ENCODE data around the gene CCDC141. TPM values are rescaled to one million over a fixed set of nuclear protein-coding genes. Genes with fewer than 3 reads are reported as not detected.
"Not testable (repeated sequence)": the region's sequence is repeated elsewhere in the genome, so short reads cannot be mapped to it uniquely, and the experiment has no call there.

The CCDC141 gene
- total RNA-seq, 2 donors from 2014 or later, result 118 to 142 TPM

- Histone ChIP-seq H3K27me3 (ENCODE audit: control insufficient read depth, insufficient read depth, low read length, poor library complexity, severe bottlenecking) (no peaks in the 10 kb centered on the region), H3K9ac (ENCODE audit: extremely low read depth, low read length, poor library complexity, severe bottlenecking) (no peak overlapping the region), H3K9me3 (ENCODE audit: control insufficient read depth, low read length) (peaks cover 17% of the 10 kb centered on the region), H3K4me1 (ENCODE audit: control insufficient read depth, insufficient read depth, low read length) (no peaks in the 10 kb centered on the region), H3K36me3 (ENCODE audit: control insufficient read depth, insufficient read depth, low read length) (peaks cover 58% of the 10 kb centered on the region), H3K4me3 (ENCODE audit: low read length) (peak overlapping the region; percentile 86), H3K27ac (ENCODE audit: low read depth, low read length) (no peak overlapping the region)
- Mint-ChIP-seq H3K27me3 (ENCODE audit: insufficient read depth) (no peaks in the 10 kb centered on the region), H3K36me3 (ENCODE audit: low read depth) (peaks cover 62% of the 10 kb centered on the region), H3K9me3 (peaks cover 20% of the 10 kb centered on the region), H3K27ac (no peak overlapping the region), H3K4me3 (no peak overlapping the region), H3K4me1 (peaks cover 37% of the 10 kb centered on the region)
- TF ChIP-seq CTCF (conservative IDR thresholded peaks at IDR 0.05), result no peak
- 93% methylated on average over 2 of the region's 2 CpGs; no CpG with 5 or more reads in 1 of the 2 experiments for WGBS, 2 experiments (ENCODE audit: insufficient coverage in 1 of 2, insufficient read length in 1 of 2)
- DNase-seq, result no peak
Measured at GRCh38 chr2:179048099-179048498, 1.8 kb downstream of the CCDC141 start.

- not testable (repeated sequence) for DNase-seq; H3K4me3 Mint-ChIP-seq; H3K27me3 ChIP-seq (ENCODE audit: control insufficient read depth, insufficient read depth, low read length, poor library complexity, severe bottlenecking); H3K4me1 ChIP-seq (ENCODE audit: control insufficient read depth, insufficient read depth, low read length); H3K27ac ChIP-seq (ENCODE audit: low read depth, low read length); H3K27me3 Mint-ChIP-seq (ENCODE audit: insufficient read depth); H3K9ac ChIP-seq (ENCODE audit: extremely low read depth, low read length, poor library complexity, severe bottlenecking); H3K27ac Mint-ChIP-seq
- Histone ChIP-seq H3K36me3 (ENCODE audit: control insufficient read depth, insufficient read depth, low read length) (peaks cover 79% of the 10 kb centered on the region), H3K4me3 (ENCODE audit: low read length) (peak overlapping the region; percentile 86), H3K9me3 (ENCODE audit: control insufficient read depth, low read length) (peaks cover 21% of the 10 kb centered on the region)
- Mint-ChIP-seq H3K36me3 (ENCODE audit: low read depth) (peaks cover 87% of the 10 kb centered on the region), H3K4me1 (peaks cover 28% of the 10 kb centered on the region), H3K9me3 (peaks cover 33% of the 10 kb centered on the region)
- 0% methylated on average over 1 of the region's 1 CpG for WGBS, 2 experiments (ENCODE audit: insufficient coverage in 1 of 2, insufficient read length in 1 of 2)
Measured at GRCh38 chr2:179045602-179046001, 4.3 kb downstream of the CCDC141 start.

- peaks cover 95% of the 10 kb centered on the region for H3K36me3 Mint-ChIP-seq (ENCODE audit: low read depth)
- H3K36me3 ChIP-seq (ENCODE audit: control insufficient read depth, insufficient read depth, low read length), result peaks cover 86% of the 10 kb centered on the region
- WGBS, 2 experiments (ENCODE audit: insufficient coverage in 1 of 2, insufficient read length in 1 of 2), result 97 to 100% methylated on average over 3 of the region's 3 CpGs
- no peak overlapping the region for H3K9ac ChIP-seq (ENCODE audit: extremely low read depth, low read length, poor library complexity, severe bottlenecking)
- peak overlapping the region; percentile 5 for H3K4me3 ChIP-seq (ENCODE audit: low read length)
- peaks cover 21% of the 10 kb centered on the region for H3K9me3 ChIP-seq (ENCODE audit: control insufficient read depth, low read length)
- H3K4me1 ChIP-seq (ENCODE audit: control insufficient read depth, insufficient read depth, low read length), result no peaks in the 10 kb centered on the region
- H3K27me3 Mint-ChIP-seq (ENCODE audit: insufficient read depth), result no peaks in the 10 kb centered on the region
- no peak for TF ChIP-seq CTCF (conservative IDR thresholded peaks at IDR 0.05)
- H3K27me3 ChIP-seq (ENCODE audit: control insufficient read depth, insufficient read depth, low read length, poor library complexity, severe bottlenecking), result no peaks in the 10 kb centered on the region
- H3K4me3 Mint-ChIP-seq, result no peak overlapping the region
- no peak for DNase-seq
- H3K9me3 Mint-ChIP-seq, result peaks cover 33% of the 10 kb centered on the region
- no peak overlapping the region for H3K27ac Mint-ChIP-seq
- no peak overlapping the region for H3K27ac ChIP-seq (ENCODE audit: low read depth, low read length)
- H3K4me1 Mint-ChIP-seq, result peaks cover 22% of the 10 kb centered on the region
Measured at GRCh38 chr2:179044500-179044899, 5.4 kb downstream of the CCDC141 start.

- Mint-ChIP-seq H3K27ac (no peak overlapping the region), H3K36me3 (ENCODE audit: low read depth) (peaks cover 79% of the 10 kb centered on the region), H3K9me3 (peaks cover 9% of the 10 kb centered on the region), H3K27me3 (ENCODE audit: insufficient read depth) (no peaks in the 10 kb centered on the region), H3K4me3 (no peak overlapping the region), H3K4me1 (peaks cover 17% of the 10 kb centered on the region)
- Histone ChIP-seq H3K4me3 (ENCODE audit: low read length) (no peak overlapping the region), H3K36me3 (ENCODE audit: control insufficient read depth, insufficient read depth, low read length) (peaks cover 87% of the 10 kb centered on the region), H3K9me3 (ENCODE audit: control insufficient read depth, low read length) (peaks cover 4% of the 10 kb centered on the region), H3K4me1 (ENCODE audit: control insufficient read depth, insufficient read depth, low read length) (no peaks in the 10 kb centered on the region), H3K27me3 (ENCODE audit: control insufficient read depth, insufficient read depth, low read length, poor library complexity, severe bottlenecking) (no peaks in the 10 kb centered on the region), H3K9ac (ENCODE audit: extremely low read depth, low read length, poor library complexity, severe bottlenecking) (no peak overlapping the region), H3K27ac (ENCODE audit: low read depth, low read length) (no peak overlapping the region)
- TF ChIP-seq CTCF (conservative IDR thresholded peaks at IDR 0.05), result no peak
- WGBS, 2 experiments (ENCODE audit: insufficient coverage in 1 of 2, insufficient read length in 1 of 2), result 93 to 100% methylated on average over 2 to 4 of the region's 4 CpGs
- no peak for DNase-seq
Measured at GRCh38 chr2:179037807-179038206, 12.1 kb downstream of the CCDC141 start.
